AG04450 (cell line): ENCODE measurements around the gene PPP3CA. TPM values are rescaled to one million over a fixed set of nuclear protein-coding genes. Genes with fewer than 3 reads are reported as not detected.
"Not testable (repeated sequence)": the region's sequence is repeated elsewhere in the genome, so short reads cannot be mapped to it uniquely, and the experiment has no call there.

Source experiments
- CTCF ChIA-PET: fragments of 300-600, 350-600 bp; formaldehyde crosslinking; extraction: SDS; loops from one replicate; lab custom pipeline; 2022; ENCODE audit warnings: antibody characterized with exemption, inconsistent platforms; lab: Charles Lee
- POLR2A ChIA-PET: fragments of 350-600 bp; formaldehyde crosslinking; extraction: SDS; loops from one replicate; lab custom pipeline; 2021; ENCODE audit warnings: antibody characterized with exemption, inconsistent platforms; lab: Yijun Ruan, JAX
- DNase-seq: peaks from one replicate; pipeline ENCODE4 v3.0.0-alpha.2; 2011; ENCODE audit warnings: low read depth, low spot score
- H3K27ac ChIP-seq: one replicate; pipeline ENCODE4 v1.5.1; 2012; ENCODE audit warnings: low read depth, low read length, control low read depth
- H3K27me3 ChIP-seq: one replicate; pipeline ENCODE4 v1.6.0; 2012; ENCODE audit warnings: low read length; ENCODE audit not compliant: control insufficient read depth, insufficient read depth
- H3K4me3 ChIP-seq: 2 replicates; pipeline ENCODE4 v1.5.1; 2011; ENCODE audit warnings: mild to moderate bottlenecking, low read depth, low read length, control low read depth
- H3K9me3 ChIP-seq: 2 replicates; pipeline ENCODE4 v1.5.1; 2012; ENCODE audit warnings: low read length; ENCODE audit not compliant: control insufficient read depth, insufficient read depth
- CTCF ChIP-seq: IDR thresholded peaks from 2 replicates; pipeline ENCODE4 v1.5.1; 2011; ENCODE audit warnings: low read depth, low read length, control low read depth, inconsistent platforms
- polyA plus RNA-seq: library from polyadenylated mRNA; depleted of rRNA; stranded (reverse); fragments of >200 nt; gene quantifications from 2 replicates; pipeline ENCODE4 v1.2.3, GENCODE V29; 2011

The PPP3CA gene
- polyA plus RNA-seq, 1 experiment = 38.7 TPM

GRCh38 chr4:101098666-101099400 is 248.5 kb downstream of the PPP3CA start:
- ChIA-PET POLR2A (no interaction called here), CTCF (no interaction called here)
- DNase-seq = no peak
- Histone ChIP-seq H3K4me3 (no peak overlapping the region), H3K27me3 (no peaks in the 10 kb centered on the region), H3K9me3 (no peaks in the 10 kb centered on the region), H3K27ac (no peak overlapping the region)
- TF ChIP-seq CTCF = no peak

- H3K4me3 ChIP-seq, CTCF ChIA-PET, POLR2A ChIA-PET, H3K27me3 ChIP-seq, DNase-seq, H3K27ac ChIP-seq, H3K9me3 ChIP-seq: not testable (repeated sequence)
Observed at GRCh38 chr4:101092609-101093008, 254.7 kb downstream of the PPP3CA start.

GRCh38 chr4:101089168-101089567 is 258.2 kb downstream of the PPP3CA start:
- Histone ChIP-seq H3K4me3 (no peak overlapping the region), H3K9me3 (no peaks in the 10 kb centered on the region), H3K27me3 (no peaks in the 10 kb centered on the region), H3K27ac (no peak overlapping the region)
- no peak for DNase-seq
- ChIA-PET CTCF (no interaction called here), POLR2A (no interaction called here)
- no peak for TF ChIP-seq CTCF

- DNase-seq = no peak
- ChIA-PET POLR2A (no interaction called here), CTCF (interaction anchor here (0.6 kb wide), 1 partner anchor 60 kb away, joined by 3 read pairs; no protein-coding TSS in a partner anchor)
- peak; percentile 12; the same call in 1 of the 2 replicates for TF ChIP-seq CTCF
- H3K27me3 ChIP-seq = no peaks in the 10 kb centered on the region
- no peak overlapping the region for H3K4me3 ChIP-seq
- H3K9me3 ChIP-seq = no peaks in the 10 kb centered on the region
- H3K27ac ChIP-seq = no peak overlapping the region
Observed at GRCh38 chr4:101086801-101087586, 260.3 kb downstream of the PPP3CA start.

GRCh38 chr4:101083131-101083530 is 264.2 kb downstream of the PPP3CA start:
- no peak for DNase-seq
- POLR2A ChIA-PET = no interaction called here

More at GRCh38 chr4:101083131-101083530, 264.2 kb downstream of the PPP3CA start:
- CTCF ChIA-PET = no interaction called here
- no peak overlapping the region for H3K27ac ChIP-seq
- H3K4me3 ChIP-seq = no peak overlapping the region
- 0 out of 2 replicates have a peak, but pooled peaks have one; percentile 6 for TF ChIP-seq CTCF
- no peaks in the 10 kb centered on the region for H3K27me3 ChIP-seq
- no peaks in the 10 kb centered on the region for H3K9me3 ChIP-seq
